Activated T-cell treated with anti-CD3 and anti-CD28 coated beads, Interleukin-2, amount 50 U/mL, for 1 hour (primary cell): ENCODE data around the gene GARNL3.

ENCODE experiments used
- DNase-seq: peaks from one replicate; pipeline ENCODE4 v3.0.0-alpha.2; 2020

The GARNL3 gene, protein sequence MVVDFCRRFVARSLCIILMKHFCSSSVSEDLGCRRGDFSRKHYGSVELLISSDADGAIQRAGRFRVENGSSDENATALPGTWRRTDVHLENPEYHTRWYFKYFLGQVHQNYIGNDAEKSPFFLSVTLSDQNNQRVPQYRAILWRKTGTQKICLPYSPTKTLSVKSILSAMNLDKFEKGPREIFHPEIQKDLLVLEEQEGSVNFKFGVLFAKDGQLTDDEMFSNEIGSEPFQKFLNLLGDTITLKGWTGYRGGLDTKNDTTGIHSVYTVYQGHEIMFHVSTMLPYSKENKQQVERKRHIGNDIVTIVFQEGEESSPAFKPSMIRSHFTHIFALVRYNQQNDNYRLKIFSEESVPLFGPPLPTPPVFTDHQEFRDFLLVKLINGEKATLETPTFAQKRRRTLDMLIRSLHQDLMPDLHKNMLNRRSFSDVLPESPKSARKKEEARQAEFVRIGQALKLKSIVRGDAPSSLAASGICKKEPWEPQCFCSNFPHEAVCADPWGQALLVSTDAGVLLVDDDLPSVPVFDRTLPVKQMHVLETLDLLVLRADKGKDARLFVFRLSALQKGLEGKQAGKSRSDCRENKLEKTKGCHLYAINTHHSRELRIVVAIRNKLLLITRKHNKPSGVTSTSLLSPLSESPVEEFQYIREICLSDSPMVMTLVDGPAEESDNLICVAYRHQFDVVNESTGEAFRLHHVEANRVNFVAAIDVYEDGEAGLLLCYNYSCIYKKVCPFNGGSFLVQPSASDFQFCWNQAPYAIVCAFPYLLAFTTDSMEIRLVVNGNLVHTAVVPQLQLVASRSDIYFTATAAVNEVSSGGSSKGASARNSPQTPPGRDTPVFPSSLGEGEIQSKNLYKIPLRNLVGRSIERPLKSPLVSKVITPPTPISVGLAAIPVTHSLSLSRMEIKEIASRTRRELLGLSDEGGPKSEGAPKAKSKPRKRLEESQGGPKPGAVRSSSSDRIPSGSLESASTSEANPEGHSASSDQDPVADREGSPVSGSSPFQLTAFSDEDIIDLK

DNA sequence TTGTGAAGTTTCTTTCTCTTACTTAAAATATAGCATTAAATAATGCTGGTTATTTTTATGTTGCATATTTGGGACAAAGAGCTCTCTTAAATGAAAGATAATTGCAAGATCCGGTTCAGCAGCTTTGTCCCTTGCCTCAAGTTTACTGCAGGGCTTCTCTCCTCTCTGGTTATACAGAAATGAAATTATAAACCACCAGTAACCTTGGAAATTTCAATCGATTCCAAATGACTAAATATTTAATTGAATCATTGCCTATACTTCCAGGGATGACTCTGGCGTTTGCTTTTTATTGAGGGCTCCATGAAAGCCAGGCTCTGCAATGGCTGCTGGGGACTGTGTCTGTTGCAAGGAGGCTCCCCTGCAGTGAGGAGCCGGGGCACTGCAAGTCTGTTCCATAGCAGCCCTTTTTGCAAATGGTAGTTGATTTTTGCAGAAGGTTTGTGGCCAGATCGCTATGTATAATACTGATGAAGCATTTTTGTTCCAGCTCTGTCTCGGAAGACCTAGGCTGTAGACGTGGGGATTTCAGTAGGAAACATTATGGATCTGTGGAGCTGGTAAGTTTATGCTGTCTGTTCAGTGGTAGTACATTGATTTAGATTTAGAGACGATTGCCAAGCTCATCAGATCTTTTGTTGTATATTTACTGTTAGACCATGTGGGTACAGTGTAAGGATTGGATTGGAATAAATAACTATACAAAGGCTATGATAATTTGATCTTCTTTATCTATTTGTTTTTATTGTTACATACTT lies at the start of gene GARNL3:
TSS of gene GARNL3 (plus strand) at position 313 of the 758 bp plus-strand sequence. CDS start at position 417, 104 bp downstream.
- DNase-seq, result no peak

DNA sequence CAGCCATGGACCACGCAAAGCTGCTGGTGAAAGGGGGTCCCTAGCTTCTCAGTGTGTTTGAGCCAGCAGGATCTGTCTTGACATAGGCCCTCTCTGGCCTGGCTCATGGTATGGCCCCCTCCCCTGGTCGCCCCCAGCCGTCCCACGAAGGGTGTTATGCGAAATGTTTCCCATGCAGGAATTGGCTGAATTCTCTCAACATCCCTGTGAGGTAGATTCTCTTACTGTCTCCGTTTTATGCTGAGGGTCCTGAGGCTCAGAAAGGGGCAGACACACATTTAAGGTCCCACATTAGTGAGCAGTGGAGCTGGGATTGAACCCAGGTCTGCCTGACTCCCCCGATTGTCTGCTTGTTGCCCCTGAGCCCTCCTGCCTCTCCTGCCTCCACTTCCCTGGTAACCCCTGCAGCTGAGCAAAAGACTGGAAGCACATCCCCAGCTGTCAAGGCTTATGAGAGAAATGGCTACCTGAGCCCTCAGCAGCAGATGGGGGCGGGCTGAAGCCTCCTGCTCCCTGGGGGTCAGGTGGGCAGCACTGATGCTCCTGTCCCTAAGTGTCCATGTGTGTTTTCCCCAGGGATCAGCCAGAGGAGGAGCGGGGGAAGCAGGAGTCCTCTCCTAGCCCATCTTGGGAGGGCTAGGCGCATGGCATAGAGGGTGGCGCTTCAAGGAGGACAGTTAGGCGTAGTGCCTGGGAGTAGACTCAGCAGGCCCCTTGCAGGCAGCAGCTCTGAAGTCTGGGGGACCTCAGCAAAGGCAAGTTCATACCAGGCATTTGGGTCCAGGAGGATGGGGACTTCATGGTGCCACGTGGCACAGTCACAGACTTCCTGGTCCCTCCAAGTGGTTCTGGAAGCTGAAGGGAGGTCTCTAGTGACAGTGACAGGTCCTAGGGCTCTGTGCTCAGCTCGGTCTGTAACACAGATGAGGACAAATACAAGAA lies 49.0 kb upstream of the GARNL3 start:
- DNase-seq, result no peak

DNA sequence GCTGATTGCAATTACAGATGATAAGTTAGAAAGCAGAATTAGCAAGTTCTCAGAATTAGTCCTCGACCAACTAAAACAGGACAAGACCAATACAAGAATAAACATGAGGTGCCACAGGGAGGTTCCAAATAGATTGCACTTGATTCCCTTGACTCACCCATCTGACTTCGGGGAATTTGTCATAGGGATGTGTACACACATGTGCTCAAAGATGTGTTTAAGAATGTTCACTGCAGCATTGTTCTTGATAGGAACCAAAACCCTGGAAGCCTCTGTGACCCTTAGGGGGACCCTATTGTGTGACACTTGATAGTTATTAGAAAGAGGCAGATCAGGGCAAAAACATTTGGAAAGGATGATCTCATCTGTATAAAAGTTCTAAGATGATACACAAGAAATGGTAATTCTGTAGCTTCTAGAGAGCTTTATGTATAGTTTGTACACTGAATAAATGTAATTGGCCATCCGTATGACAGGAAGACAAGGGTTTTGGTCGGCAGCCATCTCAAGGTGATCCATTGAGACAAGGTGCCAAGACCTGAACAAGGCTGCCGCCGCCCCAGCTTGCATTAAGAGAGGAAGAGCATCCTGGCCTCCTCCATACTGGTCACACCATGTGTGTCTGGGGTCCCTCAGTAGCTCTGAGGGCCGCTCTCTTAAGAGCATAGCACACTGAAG lies 48.2 kb upstream of the GARNL3 start:
- no peak for DNase-seq

DNA sequence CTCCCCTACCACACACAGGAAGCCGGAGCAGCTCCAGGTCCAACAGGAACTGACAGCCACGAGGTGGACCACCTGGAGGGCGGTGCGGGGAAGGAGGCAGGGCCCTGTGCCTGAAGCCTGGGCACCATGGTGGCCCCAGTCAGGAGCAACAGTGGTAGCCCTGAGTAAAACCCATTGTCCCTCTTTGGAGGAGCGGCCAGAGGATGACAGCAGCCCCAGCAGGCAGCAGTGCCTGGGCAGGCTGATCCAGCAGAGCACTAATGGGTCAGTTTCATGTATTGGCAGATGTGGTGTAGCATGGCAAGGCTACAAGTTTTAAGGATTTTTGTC lies 47.7 kb upstream of the GARNL3 start:
- no peak for DNase-seq

DNA sequence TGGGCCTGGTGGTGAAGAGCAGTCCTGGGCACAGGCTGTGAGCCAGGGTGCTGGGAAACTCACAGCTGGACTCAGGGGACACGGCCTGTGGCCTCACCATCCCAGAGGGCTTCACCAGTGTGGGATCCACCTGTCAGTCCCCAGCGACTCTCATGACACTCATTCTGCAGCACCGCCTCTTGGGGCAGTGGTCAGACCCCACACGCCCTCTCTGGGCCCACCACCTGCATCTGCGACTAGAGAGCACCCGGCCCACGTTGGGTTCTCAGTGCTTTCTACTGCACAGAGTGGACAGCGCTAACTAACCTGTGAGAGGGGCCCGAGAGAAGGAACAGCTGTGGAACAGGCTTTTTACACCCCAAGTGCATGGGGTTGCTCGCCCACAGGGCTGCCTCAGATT lies 45.8 kb upstream of the GARNL3 start:
- DNase-seq, result no peak

DNA sequence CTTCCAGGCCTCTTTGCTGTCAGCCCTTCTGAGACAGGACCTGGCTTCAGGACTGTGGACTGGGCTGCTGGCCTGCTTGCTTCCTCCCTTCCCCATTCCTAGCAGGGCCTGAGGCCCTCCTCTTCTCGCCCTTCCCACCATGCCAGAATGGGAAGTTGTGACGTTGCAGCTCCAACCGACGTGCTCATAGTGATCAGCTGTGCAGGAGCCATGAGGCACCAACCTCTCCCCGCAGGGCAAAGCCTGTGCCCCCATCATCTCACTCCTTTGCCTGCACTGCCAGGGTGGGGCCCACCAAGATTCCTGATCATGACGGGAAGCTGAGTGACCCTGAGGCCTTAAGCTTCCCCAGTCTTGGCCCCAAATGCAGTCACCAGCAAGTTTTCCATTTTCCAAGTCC lies 45.1 kb upstream of the GARNL3 start:
- no peak for DNase-seq

DNA sequence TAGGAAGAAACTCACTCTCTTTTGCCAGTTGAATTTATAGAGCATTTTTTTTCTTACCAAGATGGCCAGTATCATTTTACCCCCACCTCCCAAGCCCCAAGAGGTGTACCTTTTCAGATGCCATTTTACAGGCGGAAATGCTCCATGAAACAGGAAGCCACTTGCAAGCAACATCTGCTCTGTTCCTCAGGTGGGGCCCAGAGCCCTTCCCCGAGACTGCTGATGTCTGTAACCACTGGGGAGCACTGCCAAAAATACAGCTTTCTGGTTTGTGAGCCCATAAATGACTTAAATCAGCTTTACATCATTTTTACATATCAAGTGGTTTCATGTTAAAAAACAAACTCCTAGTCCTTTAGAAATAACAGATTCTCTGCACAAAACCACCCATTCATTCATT lies 42.9 kb upstream of the GARNL3 start:
- DNase-seq, result no peak

DNA sequence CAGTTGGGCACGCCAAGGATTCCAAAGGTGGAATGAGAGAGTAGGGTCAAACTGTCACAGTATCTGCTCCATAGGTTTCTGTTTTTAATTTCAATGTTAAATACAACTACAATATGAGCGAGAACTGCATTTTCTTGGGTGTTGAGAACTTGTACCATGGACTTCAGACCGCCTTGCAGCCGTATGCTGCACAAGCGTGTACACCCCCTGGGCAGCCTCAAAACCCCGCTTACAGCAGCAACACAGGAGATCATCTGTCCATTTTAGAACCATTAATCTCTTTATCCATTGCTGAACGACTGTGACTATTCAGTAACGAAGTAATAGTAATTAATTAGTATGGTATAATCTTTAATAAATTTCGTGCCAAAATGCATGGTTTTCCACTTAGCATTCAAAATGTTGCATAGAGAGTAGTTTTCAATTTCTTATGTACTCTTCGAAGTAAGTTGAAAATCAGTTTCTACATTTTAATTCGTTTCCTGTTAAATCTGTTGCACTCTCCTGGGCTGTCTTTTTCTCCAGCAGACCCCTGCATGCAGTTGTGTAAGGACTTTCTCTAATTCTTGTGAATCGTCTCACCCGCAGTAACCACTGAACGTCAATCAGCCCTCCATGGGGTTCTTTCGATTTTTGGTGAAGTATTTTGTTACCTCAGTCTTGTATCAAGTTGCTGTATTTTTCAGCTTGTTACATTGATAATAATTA lies 42.0 kb upstream of the GARNL3 start:
- no peak for DNase-seq

DNA sequence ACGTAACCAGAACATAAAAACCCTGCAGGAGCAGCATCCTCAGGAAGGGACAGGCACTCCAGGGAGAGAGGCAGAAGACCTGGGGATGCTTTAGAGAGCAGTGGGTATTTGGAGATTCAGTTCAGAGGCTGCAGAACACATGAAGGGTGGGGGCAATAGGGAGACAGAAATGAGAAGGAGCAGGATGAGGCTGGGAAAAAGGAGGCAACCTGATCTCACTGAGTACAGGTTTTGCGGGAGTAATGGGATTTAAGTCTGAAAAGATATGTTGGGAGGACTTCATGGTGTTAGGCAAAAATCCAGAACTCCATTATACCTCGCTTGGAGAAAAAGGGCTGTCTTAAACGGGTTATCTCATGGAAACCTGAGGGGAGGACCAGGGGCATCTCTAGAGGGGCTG lies 41.3 kb upstream of the GARNL3 start:
- DNase-seq, result no peak

DNA sequence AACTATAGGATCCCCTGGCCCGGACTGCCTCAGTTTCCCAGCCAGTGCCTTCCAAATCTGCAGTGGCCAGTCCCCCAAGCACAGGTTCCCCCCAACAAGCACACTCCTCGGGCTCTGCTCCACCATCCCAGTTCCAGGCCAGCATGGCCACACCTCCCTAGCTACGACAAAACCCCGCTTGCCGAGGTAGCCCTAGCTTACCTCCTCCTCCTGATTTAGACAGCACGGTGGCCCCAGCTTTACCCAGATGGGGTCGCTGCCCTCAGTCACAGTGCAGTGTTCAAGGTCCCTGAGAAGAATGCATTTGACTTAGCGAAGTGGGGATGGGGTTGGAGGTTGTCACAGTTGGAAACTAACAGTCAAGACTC lies 40.8 kb upstream of the GARNL3 start:
- DNase-seq, result no peak

DNA sequence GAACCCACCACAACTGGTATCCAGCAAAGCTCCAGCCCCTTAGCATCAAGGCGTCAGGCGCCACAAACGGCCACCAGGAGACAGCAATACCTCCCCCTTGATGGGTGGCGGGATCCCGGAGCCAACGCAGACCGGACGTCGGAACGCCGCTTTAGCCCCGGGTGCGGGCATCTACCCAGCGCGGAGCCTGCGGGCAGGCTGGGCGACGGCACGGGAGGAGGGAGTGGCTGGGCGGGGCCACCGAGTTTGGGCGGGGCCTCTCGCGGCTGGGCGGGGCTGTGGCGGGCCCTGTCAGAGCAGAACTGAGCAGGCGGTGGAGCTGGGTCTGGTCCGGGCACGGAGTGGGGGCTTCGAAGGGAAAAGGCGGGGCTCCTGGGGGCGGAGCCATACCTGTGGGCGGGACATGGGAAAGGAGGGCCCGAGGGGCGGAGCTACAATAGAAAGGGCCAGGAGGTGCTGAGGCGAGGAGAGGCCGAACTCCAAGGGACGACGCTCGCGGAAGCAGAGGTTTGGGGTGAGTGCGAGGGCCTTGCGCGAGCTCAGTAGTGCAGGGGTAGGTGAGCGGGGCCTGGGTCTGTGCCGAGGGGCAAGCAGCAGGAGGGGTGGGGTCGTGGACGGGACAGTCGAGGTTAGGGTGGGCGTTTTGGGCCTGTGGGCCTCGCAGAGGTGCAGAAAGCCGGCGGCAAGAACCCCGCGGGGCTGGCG lies 40.2 kb upstream of the GARNL3 start:
- peak; percentile 93 for DNase-seq

DNA sequence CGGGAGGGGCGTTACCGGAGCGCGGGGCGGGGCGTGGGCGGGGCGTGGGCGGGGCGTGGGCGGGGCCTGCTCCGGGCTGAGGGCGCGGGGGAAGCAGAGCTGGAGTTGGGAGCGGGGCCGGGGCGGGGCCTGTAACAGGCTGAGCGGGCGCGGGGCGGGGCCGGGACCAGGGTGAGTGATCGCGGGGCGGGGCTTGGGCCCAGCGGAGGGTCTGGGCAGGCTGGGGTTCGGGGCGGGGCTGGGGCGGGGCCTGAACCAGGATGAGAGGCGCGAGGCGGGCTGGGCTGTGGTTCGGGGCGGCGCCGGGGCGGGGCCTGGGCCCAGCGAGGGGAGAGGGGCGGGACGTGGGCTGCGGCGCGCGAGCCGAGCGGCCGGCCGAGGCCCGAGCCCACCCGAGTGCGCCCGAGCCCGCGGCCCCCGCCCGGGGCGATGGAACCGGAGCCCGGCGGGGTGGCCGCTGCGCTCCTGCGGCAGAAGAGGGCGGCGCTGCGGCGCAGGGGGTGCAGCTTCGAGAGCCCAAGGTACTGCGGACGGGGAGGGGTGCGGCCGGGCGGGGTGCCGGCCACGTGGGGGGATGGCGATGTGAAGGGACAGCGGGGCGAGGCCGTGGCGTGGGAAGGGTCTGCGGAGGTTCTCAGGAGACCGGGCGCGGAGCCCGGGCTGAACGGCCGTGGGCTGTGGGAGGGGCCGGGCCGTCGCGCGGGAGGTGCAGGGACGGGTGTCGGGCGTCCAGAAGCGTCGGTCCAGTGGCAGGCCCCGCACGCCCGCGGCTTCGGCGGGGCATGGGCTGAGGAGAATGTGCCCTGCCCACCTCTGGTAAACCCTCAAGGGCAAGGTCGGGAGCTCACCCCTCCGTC lies 39.5 kb upstream of the GARNL3 start:
- peak; percentile 89 for DNase-seq

DNA sequence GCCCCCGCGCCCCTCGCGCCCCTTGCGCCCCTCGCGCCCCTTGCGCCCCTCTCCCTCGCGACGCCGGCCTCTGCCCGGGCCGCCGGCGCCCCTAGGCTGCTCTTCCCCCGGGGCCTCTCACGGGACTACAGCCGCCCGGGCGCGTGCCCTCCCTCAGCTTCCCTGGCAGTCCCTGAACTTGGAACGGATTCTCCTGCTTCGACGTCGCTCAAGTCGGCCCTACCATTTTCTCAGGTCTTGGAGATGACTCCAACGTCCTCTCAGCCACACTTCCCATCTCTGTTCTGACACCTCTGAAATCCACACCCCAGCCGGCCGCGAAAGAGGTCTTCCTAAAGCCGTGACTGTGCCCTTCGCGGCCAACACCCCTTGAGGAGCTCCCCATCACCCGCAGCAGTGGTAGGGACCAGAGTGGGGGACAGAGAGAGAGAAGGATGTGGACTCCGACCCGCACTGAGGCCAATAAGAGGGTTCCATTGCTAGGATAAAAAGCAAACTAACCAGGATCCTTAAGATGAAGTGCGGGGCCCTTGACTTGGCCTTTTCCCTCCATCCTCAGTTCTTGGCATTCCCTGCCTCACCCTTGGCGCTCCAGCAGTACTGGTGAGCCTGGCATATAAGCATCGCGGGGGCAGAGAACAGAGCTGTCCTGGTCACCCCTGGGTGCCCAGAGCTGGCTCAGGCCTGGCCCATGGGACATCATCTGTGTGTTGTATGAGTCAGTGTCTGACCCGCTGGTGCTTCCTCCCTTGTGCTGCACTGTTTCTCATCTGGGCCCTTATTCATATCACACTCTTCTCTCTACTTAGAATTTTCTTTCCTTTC lies 38.6 kb upstream of the GARNL3 start:
- peak; percentile 32 for DNase-seq

DNA sequence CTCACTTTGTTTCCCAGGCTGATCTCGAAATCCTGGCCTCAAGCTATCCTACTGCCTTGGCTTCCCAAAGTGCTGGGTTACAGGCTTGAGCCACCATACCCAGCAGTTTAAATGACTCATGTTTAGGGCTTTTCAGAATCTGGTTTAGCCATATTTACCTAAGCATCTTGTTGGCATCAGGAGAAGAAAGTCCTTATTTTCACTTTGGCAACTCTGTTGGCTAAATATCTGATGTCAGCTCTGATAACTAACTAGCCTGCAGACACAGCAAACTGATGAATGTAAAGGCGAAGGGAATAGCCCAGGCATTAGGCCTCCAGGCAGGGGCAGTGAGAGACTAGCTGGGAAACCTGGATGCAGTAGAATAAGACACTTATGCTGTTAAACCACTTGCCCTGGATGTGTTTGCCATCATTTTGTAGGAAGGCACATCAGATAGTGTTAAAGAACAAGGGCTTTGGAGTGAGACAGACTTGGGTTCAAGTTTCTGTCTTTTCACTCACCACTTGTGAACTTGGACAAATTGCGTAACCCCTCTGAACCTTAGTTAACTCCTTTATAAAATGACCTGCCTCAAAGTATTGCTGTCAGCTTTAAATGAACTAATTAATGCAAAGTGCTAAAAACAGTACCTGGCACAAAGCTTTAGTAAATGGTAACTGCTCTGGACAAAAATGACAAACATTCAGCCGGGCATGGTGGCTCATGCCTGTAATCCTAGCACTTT lies 34.7 kb upstream of the GARNL3 start:
- DNase-seq, result no peak

DNA sequence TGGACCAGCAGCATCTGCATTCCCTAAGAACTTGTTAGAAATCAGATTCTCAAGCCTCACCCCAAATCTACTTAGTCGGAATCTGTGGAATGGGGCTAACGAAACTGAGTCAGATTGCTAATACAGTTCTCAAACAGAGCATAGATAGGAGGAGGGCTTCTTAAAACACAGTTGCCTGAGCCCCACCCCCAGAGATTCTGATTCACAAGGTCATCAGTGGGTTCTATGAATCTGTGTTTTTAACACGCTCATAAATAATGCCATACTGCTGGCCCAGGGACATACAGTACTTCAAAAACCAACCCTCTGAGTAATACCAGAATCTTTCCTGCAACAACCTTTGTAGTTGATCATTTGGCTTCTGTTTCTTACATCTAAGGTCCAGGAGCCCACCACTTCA lies 32.9 kb upstream of the GARNL3 start:
- no peak for DNase-seq

DNA sequence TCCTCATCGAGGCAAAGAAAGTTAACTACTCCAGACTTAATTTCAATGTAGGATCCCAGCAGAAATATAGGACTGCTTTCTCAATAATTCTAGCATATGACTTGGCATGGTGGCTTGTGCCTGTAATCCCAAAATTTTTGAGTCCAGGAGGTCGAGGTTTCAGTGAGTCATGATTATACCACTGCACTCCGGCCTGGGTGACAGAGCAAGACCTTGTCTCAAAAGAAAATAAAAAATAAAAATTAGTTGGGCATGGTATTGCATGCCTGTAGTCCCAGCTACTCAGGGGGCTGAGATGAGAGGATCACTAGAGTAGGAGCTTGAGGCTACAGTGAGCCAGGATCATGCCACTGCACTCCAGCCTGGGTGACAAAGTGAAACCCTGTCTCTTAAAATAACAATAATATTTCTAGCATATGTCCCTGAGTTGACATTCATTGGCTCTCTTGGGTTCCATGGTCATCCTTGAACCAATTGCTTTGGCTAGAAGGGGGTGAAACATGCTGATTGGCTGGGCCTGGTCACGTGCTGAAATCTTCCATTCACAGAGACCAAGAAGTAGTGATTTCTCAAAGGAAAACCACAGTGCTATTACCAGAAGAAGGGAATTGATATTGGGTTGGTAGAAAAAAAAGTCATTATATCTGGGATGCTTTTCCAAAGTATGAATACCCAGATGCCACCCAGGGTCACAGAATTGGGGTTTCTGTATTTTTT lies 31.6 kb upstream of the GARNL3 start:
- no peak for DNase-seq

DNA sequence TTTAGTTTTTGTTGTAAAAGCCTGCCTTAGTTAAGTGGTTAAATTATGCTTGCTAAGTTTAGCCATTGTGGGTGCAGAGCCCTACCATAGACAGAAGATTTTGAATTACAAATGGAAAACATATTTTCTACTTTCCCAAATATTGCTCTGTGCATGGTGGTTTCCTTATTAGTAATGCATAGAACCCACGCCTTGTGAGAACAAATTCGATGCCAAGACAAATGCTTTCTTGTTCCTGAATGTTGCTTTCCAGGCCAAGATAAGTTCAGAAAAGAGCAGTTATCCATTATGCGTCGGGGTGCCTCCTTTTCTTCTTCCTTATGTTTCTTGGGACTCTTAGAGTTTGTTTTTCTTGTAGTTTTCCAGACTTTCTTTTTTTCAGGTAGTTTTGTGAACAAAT lies 31.0 kb upstream of the GARNL3 start:
- DNase-seq, result no peak
